Neural cell (in vitro differentiated cells): ENCODE results near the gene DIS3L2.

Experiments
- EP300 ChIP-seq: fragments of 450-650 bp; conservative IDR thresholded peaks from 2 replicates; pipeline ENCODE4 v1.6.1; 2014; ENCODE audit warnings: antibody characterized with exemption, mild to moderate bottlenecking, moderate library complexity; ENCODE audit not compliant: poor library complexity, severe bottlenecking
- EZH2 ChIP-seq: fragments of 200-600, 300-800 bp; shearing (Covaris generic), sonication (generic); IDR thresholded peaks from 2 replicates; pipeline ENCODE4 v1.6.1; 2014; ENCODE audit warnings: antibody characterized with exemption, low read length, borderline replicate concordance, mild to moderate bottlenecking; ENCODE audit not compliant: insufficient read depth, poor library complexity, severe bottlenecking
- MXI1 ChIP-seq: fragments of 450-650 bp; conservative IDR thresholded peaks from 2 replicates; pipeline ENCODE4 v1.6.1; 2014; ENCODE audit warnings: antibody characterized with exemption, mild to moderate bottlenecking; ENCODE audit not compliant: poor library complexity, severe bottlenecking
- POLR2AphosphoS5 ChIP-seq: IDR thresholded peaks from 2 replicates; pipeline ENCODE4 v1.6.1; 2012
- RAD21 ChIP-seq: fragments of 450-650 bp; conservative IDR thresholded peaks from 2 replicates; pipeline ENCODE4 v1.6.1; 2014; ENCODE audit warnings: antibody characterized with exemption, mild to moderate bottlenecking, moderate library complexity
- SMC3 ChIP-seq: fragments of 450-650 bp; conservative IDR thresholded peaks from 2 replicates; pipeline ENCODE4 v1.6.1; 2014; ENCODE audit warnings: antibody characterized with exemption, mild to moderate bottlenecking, moderate library complexity; ENCODE audit not compliant: poor library complexity
- TF ChIP-seq, protein P1 (sequence below): fragments of 450-650 bp; IDR thresholded peaks from 2 replicates; pipeline ENCODE4 v1.5.1; 2014; ENCODE audit warnings: antibody characterized with exemption, mild to moderate bottlenecking, moderate library complexity; ENCODE audit not compliant: poor library complexity, severe bottlenecking

DNA sequence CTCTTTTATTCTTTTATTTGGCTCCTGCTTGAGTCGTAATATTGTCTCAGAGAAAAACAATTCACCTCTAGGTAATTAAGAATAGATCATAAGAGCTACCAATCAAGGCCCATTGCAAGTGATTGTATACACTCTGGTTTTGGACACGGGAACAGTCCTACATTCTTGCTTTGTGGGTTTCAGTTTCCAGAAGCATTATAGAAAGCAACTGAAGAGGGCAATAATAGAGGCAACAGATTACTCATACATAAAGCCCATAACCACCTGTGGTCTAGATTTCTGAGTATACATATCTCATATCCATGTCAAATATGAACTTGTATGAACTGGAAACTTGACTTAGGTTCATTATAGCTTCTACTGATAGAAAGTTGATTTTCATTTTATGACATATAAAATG, 65.4 kb downstream of the DIS3L2 start:
- TF ChIP-seq EZH2 = no peak
- TF ChIP-seq, protein P1, sequence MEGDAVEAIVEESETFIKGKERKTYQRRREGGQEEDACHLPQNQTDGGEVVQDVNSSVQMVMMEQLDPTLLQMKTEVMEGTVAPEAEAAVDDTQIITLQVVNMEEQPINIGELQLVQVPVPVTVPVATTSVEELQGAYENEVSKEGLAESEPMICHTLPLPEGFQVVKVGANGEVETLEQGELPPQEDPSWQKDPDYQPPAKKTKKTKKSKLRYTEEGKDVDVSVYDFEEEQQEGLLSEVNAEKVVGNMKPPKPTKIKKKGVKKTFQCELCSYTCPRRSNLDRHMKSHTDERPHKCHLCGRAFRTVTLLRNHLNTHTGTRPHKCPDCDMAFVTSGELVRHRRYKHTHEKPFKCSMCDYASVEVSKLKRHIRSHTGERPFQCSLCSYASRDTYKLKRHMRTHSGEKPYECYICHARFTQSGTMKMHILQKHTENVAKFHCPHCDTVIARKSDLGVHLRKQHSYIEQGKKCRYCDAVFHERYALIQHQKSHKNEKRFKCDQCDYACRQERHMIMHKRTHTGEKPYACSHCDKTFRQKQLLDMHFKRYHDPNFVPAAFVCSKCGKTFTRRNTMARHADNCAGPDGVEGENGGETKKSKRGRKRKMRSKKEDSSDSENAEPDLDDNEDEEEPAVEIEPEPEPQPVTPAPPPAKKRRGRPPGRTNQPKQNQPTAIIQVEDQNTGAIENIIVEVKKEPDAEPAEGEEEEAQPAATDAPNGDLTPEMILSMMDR = no peak
- no peak for TF ChIP-seq MXI1
- no peak for TF ChIP-seq RAD21
- no peak for TF ChIP-seq EP300
- no peak for TF ChIP-seq POLR2AphosphoS5
- no peak for TF ChIP-seq SMC3
